Heart right ventricle (tissue), 16 donors: ENCODE results near the gene OPRD1. TPM values are rescaled to one million over a fixed set of nuclear protein-coding genes. Genes with fewer than 3 reads are reported as not detected.
A peak's percentile ranks its signal among the peaks of the same experiment; 100 is the strongest.
"Not testable (repeated sequence)": the region's sequence is repeated elsewhere in the genome, so short reads cannot be mapped to it uniquely, and the experiment has no call there.

Experiments used
- ATAC-seq, 8 donors: fragments of 200-7000 bp; cut with Tn5 transposase; one replicate each; pipeline ENCODE4 v1.9.1; 2020; ENCODE audit warnings: mild to moderate bottlenecking in 8 of 8, moderate library complexity in 8 of 8, moderate number of reproducible peaks in 1 of 8
- DNase-seq, 2 donors: peaks; one replicate each; pipeline ENCODE4 v3.0.0-alpha.2; 2020
- H3K27ac ChIP-seq, 10 donors: fragments of 200-600 bp; sonication (generic) in 2 of 10; one replicate each; pipeline versions ENCODE4 v1.5.0 to v1.8.0; 2020 to 2022; ENCODE audit warnings: mild to moderate bottlenecking in 3 of 10
- H3K27me3 ChIP-seq, 7 donors: fragments of 200-600 bp; one replicate each; pipeline ENCODE4 v1.8.0; 2021 to 2022; ENCODE audit warnings: mild to moderate bottlenecking in 2 of 7
- H3K36me3 ChIP-seq, 9 donors: fragments of 200-600 bp; sonication (generic) in 1 of 9; one replicate each; pipeline versions ENCODE4 v1.5.0 to v1.8.0; 2020 to 2022; ENCODE audit warnings: mild to moderate bottlenecking in 2 of 9
- H3K4me1 ChIP-seq, 9 donors: fragments of 200-600 bp; sonication (generic) in 1 of 9; one replicate each; pipeline versions ENCODE4 v1.5.0 to v1.8.0; 2020 to 2022; ENCODE audit warnings: mild to moderate bottlenecking in 4 of 9
- H3K4me3 ChIP-seq, 10 donors: fragments of 200-600 bp; sonication (generic) in 2 of 10; one replicate each; pipeline versions ENCODE4 v1.5.0 to v1.8.0; 2020 to 2022; ENCODE audit warnings: mild to moderate bottlenecking in 7 of 10, moderate library complexity in 2 of 10
- H3K9me3 ChIP-seq, 11 donors: fragments of 200-600 bp in 10 of 11; sonication (generic) in 2 of 11; one replicate each; pipeline versions ENCODE4 v1.5.0 to v1.8.0; 2013 to 2022; ENCODE audit warnings: mild to moderate bottlenecking in 2 of 11, control low read depth in 1 of 11, moderate library complexity in 1 of 11
- CTCF ChIP-seq, 9 donors: fragments of 200-600 bp; sonication (generic) in 2 of 9; IDR thresholded peaks; one replicate each; pipeline versions ENCODE4 v1.5.0 to v1.8.0; 2021 to 2022; ENCODE audit warnings: antibody characterized with exemption in 9 of 9, mild to moderate bottlenecking in 5 of 9, moderate library complexity in 1 of 9
- WGBS, 2 donors: extraction: QIAGEN DNeasy Blood & Tissue Kit; methylation state at CpG; one replicate each; pipeline ENCODE4 v1.1.7; 2013; ENCODE audit warnings: inconsistent platforms in 1 of 2; 5-methylcytosine and 5-hydroxymethylcytosine counted together
- intact Hi-C, 10 donors: fragments of 100-400 bp; cut with DNase I; formaldehyde crosslinking; loops; one replicate each; pipeline versions ENCODE4 v1.11.1 to v1.14.2; 2022
- polyA plus RNA-seq, 2 donors: library from polyadenylated mRNA; stranded (reverse); fragments of 200-250 nt; gene quantifications; one replicate each; pipeline ENCODE4 v1.2.3, GENCODE V29; 2013
- total RNA-seq, 10 donors: library from RNA; stranded (reverse); fragmentation: NEBNext Ultra II Directional in 3 of 10; extraction: Animal tissue kit (Norgen Biotek cat#: 25700) in 3 of 10; gene quantifications; one replicate each; pipeline versions ENCODE4 v1.2.1 to v1.2.4, GENCODE V29; 2021 to 2023
- donor health status: Arrhythmogenic right ventricular cardiomyopathy.
- donor health status: ischemic (EF 13 %, LVEDD 7.1; RV severe dilation, severe dysfunction).
- donor health status: healthy with polysubstance abuse.
- donor health status: DM: no; HTN: yes; CAD: no.
- donor health status: DM: no; HTN: no; CAD: no.
- donor health status: ischemic (EF 25% LVEDD 6.9; RV normal size, moderate dysfunction).
- donor health status: ischemic (EF 25% LVEDD 5.7; RV mildly dilated, moderate dysfunction).
- donor health status: healthy.
- donor health status: DM: yes; HTN: yes; CAD: no.
- donor health status: Ischemic cardiomyopathy.
- donor health status: ischemic (EF 35%, LVEDD 5.7; RV mildly dilated, moderate dysfunction).
- donor health status: nonischemic (EF 11% LVEDD 7.7; RV severe dilation, severe dysfunction).
- donor health status: DM: yes; HTN: yes; CAD: no.
- donor health status: PGD.
- donor health status: ischemic (EF 29% LVEDD 5.4; RV normal size, mild dysfunction).
- donor health status: nonischemic (EF 23%, LVEDD 6.1; RV moderate dilation, normal function).

Gene OPRD1
- total and polyA plus RNA-seq, 12 donors: 0.02 to 0.04 TPM; not detected in 10

GRCh38 chr1:28869952-28870351 lies 58.0 kb downstream of the OPRD1 start:
- no peaks in the 10 kb centered on the region for H3K4me1 ChIP-seq
- no peak for DNase-seq
- no peak overlapping the region for H3K4me3 ChIP-seq
- no peaks in the 10 kb centered on the region for H3K9me3 ChIP-seq
- no peaks in the 10 kb centered on the region for H3K36me3 ChIP-seq
- no peak overlapping the region for H3K27ac ChIP-seq
- H3K27me3 ChIP-seq: peaks cover 0 to 41% (median 20%) of the 10 kb centered on the region in 7 donors
- intact Hi-C loops: loop anchor here in 5 of 10 donors (5.0 to 10.0 kb wide), 5 partner anchors 58 to 355 kb away; partner anchors contain the start of genes RNU11 (in 2 of the 5), TAF12 (in 2 of the 5) and OPRD1 (in 1 of the 5)
- no peak for TF ChIP-seq CTCF (IDR thresholded peaks at IDR 0.05)
- ATAC-seq: no peak
- 95 to 97% methylated on average over 5 of the region's 5 CpGs for whole genome bisulfite sequencing, 2 donors

DNA sequence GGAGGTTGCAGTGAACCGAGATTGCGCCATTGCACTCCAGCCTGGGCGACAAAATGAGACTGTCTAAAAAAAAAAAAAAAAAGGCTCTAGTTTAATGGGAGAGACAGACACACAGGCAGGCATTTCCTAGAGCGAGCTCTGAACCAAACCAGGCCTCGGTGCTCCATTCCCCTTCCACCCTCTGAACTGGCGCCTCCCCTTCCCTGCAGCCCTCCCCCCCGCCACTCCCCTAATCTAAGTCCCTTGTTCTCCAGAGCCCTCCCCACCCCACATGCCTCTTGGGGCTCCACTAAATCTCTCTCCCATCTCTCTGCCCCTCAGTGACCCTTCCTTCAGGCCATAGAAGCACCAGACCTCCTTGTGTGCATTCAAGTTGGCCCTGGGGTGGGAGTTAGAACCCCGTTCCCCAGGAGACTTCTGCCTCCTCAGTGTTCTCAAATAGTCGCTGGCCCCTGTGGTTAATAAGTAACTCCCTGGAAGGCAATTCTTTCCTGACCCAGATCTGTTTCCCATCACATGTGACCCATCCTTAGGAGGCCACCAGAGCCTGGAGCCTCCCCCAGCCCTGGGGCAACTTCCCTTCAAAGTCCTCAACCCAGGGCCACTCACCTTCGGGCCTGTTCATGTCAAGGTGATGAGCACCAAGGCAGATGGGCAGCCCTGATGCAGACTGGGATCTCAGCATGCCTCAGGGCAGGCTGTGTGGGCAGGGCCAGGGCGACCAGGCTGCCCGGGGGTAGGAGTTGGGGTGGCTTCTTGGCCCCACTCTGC lies 59.8 kb downstream of the OPRD1 start:
- no peaks in the 10 kb centered on the region for H3K9me3 ChIP-seq
- intact Hi-C loops: loop anchor here in 3 of 10 donors (5.0 to 10.0 kb wide), 3 partner anchors 227 to 357 kb away; partner anchors contain the start of genes RNU11 (in 2 of the 3) and TAF12 (in 2 of the 3)
- WGBS, 2 donors: 88% methylated on average over 12 of the region's 12 CpGs
- H3K4me3 ChIP-seq: no peak overlapping the region
- no peak for TF ChIP-seq CTCF (IDR thresholded peaks at IDR 0.05)
- H3K36me3 ChIP-seq: no peaks in the 10 kb centered on the region
- no peaks in the 10 kb centered on the region for H3K4me1 ChIP-seq
- DNase-seq: no peak
- no peak for ATAC-seq
- H3K27me3 ChIP-seq: peaks cover 0 to 41% (median 19%) of the 10 kb centered on the region in 7 donors
- no peak overlapping the region for H3K27ac ChIP-seq

DNA sequence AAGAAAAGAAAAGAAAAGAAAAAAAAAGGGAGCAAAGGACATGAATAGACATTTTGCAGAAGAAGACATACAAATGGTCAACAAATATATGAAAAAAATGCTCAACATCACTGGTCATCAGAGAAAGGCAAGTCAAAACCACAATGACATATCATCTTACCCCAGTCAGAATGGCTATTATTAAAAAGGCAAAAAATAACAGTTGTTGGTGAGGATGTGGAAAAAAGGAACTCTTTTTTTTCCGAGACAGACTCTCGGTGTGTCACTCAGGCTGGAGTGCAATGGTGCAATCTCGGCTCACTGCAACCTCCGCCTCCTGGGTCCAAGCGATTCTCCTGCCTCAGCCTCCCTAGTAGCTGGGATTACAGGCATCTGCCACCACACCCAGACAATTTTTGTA lies 63.2 kb downstream of the OPRD1 start:
- not testable (repeated sequence) for H3K27ac ChIP-seq, H3K4me3 ChIP-seq, ATAC-seq, H3K4me1 ChIP-seq, DNase-seq, H3K36me3 ChIP-seq, H3K9me3 ChIP-seq
- WGBS, 2 donors: 77 to 84% methylated on average over 5 of the region's 5 CpGs
- intact Hi-C loops: loop anchor here in 8 of 10 donors (1.0 to 10.0 kb wide), 6 partner anchors 89 to 518 kb away; partner anchors contain the start of genes TAF12 (in 3 of the 8) and RNU11 (in 2 of the 8)
- H3K27me3 ChIP-seq: peaks cover 0 to 30% (median 10%) of the 10 kb centered on the region in 7 donors

GRCh38 chr1:28877132-28877781 lies 65.3 kb downstream of the OPRD1 start:
- Histone ChIP-seq H3K9me3 (no peaks in the 10 kb centered on the region), H3K4me3 (no peak overlapping the region), H3K4me1 (peaks cover 0 to 5% (median 0%) of the 10 kb centered on the region in 9 donors), H3K27ac (no peak overlapping the region), H3K27me3 (peaks cover 0 to 25% (median 7%) of the 10 kb centered on the region in 7 donors), H3K36me3 (no peaks in the 10 kb centered on the region)
- peak; percentile 87 to 95 (median 93) for TF ChIP-seq CTCF (IDR thresholded peaks at IDR 0.05)
- 20 to 21% methylated on average over 18 of the region's 18 CpGs for WGBS, 2 donors
- intact Hi-C loops: loop anchor here (1.0 to 10.0 kb wide), 10 partner anchors 88 to 520 kb away; partner anchors contain the start of genes TAF12 (in 3 of the 10) and RNU11 (in 2 of the 10)
- peak; percentile 70 to 86 (median 84) for ATAC-seq
- DNase-seq: peak; percentile 68 to 73
